Measurements from ENCODE around the gene ARHGEF9. TPM values are rescaled to one million over a fixed set of nuclear protein-coding genes. Genes with fewer than 3 reads are reported as not detected.

The ARHGEF9 gene
- total and polyA plus RNA-seq, 11 donors: 13.0 to 57.7 (median 40.2) TPM

GRCh38 chrX:63679432-63679831 lies 105.6 kb downstream of the ARHGEF9 start:
- Histone ChIP-seq H3K9me3 (peaks cover 0 to 12% (median 0%) of the 10 kb centered on the region in 12 donors), H3K36me3 (peaks cover 0 to 35% (median 3%) of the 10 kb centered on the region in 9 donors), H3K27ac (no peak overlapping the region), H3K27me3 (peaks cover 0 to 7% (median 0%) of the 10 kb centered on the region in 9 donors), H3K4me3 (no peak overlapping the region), H3K4me1 (no peaks in the 10 kb centered on the region)
- TF ChIP-seq CTCF (IDR thresholded peaks at IDR 0.05) (no peak), POLR2A (IDR thresholded peaks at IDR 0.05) (no peak)
- DNase-seq: no peak
- intact Hi-C loops (cut with DNase I): no loop called here
- WGBS, 4 donors: 75 to 96% (median 85%) methylated on average over 3 of the region's 3 CpGs
- no peak for ATAC-seq

- intact Hi-C loops (cut with DNase I): no loop called here
- no peaks in the 10 kb centered on the region for H3K27me3 ChIP-seq
- TF ChIP-seq CTCF (IDR thresholded peaks at IDR 0.05): no peak
- no peak for TF ChIP-seq POLR2A (IDR thresholded peaks at IDR 0.05)
- no peaks in the 10 kb centered on the region for H3K4me1 ChIP-seq
- 83 to 95% (median 90%) methylated on average over 2 of the region's 2 CpGs for WGBS, 4 donors
- H3K27ac ChIP-seq: no peak overlapping the region
- H3K36me3 ChIP-seq: peaks cover 0 to 71% (median 24%) of the 10 kb centered on the region in 9 donors
- H3K4me3 ChIP-seq: no peak overlapping the region
- no peak for ATAC-seq
- no peak for DNase-seq
- H3K9me3 ChIP-seq: no peaks in the 10 kb centered on the region
Observed at GRCh38 chrX:63675716-63676115, 109.3 kb downstream of the ARHGEF9 start.

GRCh38 chrX:63673896-63674295 lies 111.1 kb downstream of the ARHGEF9 start:
- H3K27me3 ChIP-seq: peaks cover 0 to 3% (median 0%) of the 10 kb centered on the region in 9 donors
- no peak for TF ChIP-seq CTCF (IDR thresholded peaks at IDR 0.05)
- TF ChIP-seq POLR2A (IDR thresholded peaks at IDR 0.05): no peak
- no peak for DNase-seq
- intact Hi-C loops (cut with DNase I): no loop called here
- peaks cover 0 to 80% (median 24%) of the 10 kb centered on the region in 9 donors for H3K36me3 ChIP-seq
- H3K27ac ChIP-seq: no peak overlapping the region
- no peaks in the 10 kb centered on the region for H3K9me3 ChIP-seq
- WGBS, 4 donors: 85 to 93% (median 87%) methylated on average over 4 of the region's 4 CpGs
- H3K4me3 ChIP-seq: no peak overlapping the region
- H3K4me1 ChIP-seq: no peaks in the 10 kb centered on the region
- no peak for ATAC-seq

- peaks cover 0 to 4% (median 0%) of the 10 kb centered on the region in 9 donors for H3K27me3 ChIP-seq
- no peak for TF ChIP-seq POLR2A (IDR thresholded peaks at IDR 0.05)
- TF ChIP-seq CTCF (IDR thresholded peaks at IDR 0.05): no peak
- no peak overlapping the region for H3K4me3 ChIP-seq
- intact Hi-C loops (cut with DNase I): no loop called here
- H3K27ac ChIP-seq: no peak overlapping the region
- ATAC-seq (no peak), DNase-seq (no peak)
- peaks cover 0 to 32% (median 5%) of the 10 kb centered on the region in 9 donors for H3K36me3 ChIP-seq
- no peaks in the 10 kb centered on the region for H3K4me1 ChIP-seq
- H3K9me3 ChIP-seq: peaks cover 0 to 12% (median 0%) of the 10 kb centered on the region in 12 donors
Observed at GRCh38 chrX:63664741-63665140, 120.3 kb downstream of the ARHGEF9 start.
